ENCODE measurements around the gene AAMDC. TPM values are rescaled to one million over a fixed set of nuclear protein-coding genes. Genes with fewer than 3 reads are reported as not detected.

AAMDC gene
- total and polyA plus RNA-seq, 2 of the 13 experiments (the other 11 are each of a cell fraction or from before 2014, with no cell fraction given): 18.1 to 35.6 TPM

DNA sequence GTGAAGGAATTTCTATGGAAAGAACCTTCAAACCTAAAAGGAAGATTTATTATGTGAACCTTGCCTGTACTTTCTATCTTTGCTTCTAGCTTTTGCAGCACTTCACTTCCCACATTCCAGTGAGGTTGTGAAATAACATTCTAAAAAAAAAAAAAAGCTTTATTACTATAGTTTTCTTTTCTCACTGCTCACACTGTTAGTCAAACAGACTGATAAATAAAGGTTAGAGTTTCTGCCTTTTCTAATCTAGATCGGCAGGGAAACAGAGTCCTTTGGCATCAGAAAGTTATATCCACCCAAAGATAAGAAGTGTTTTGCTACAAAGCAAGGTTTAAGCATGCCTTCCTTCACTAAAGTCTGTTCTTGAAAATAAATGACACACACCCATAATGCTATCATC is 2.8 kb downstream of the AAMDC start:
- peak; percentile 12 for DNase-seq (ENCODE audit: low spot score)
- in situ Hi-C loops (cut with HindIII; ENCODE audit: extremely low pct_ligation_motif_present, low pct_unique_long_range_greater_than_20kb): no loop called here
- Histone ChIP-seq H2AFZ (ENCODE audit: low read length) (no peak overlapping the region), H3K79me2 (ENCODE audit: insufficient read depth, low read length) (peaks cover 16% of the 10 kb centered on the region), H3K27ac (ENCODE audit: extremely low read length, insufficient read depth, low read length) (no peak overlapping the region), H3K9me3 (ENCODE audit: low read length) (no peaks in the 10 kb centered on the region), H3K4me1 (ENCODE audit: insufficient read depth, low read length) (peaks cover 26% of the 10 kb centered on the region), H3K9ac (ENCODE audit: insufficient read depth, low read depth, low read length) (no peak overlapping the region), H3K36me3 (replicated peaks in 1 of 2; ENCODE audit: control insufficient read depth in 1 of 2, insufficient read depth in 2 of 2, low read length in 2 of 2) (no peaks in the 10 kb centered on the region), H3K4me2 (ENCODE audit: low read depth, low read length) (peak overlapping the region; percentile 26; the same call in 1 of the 2 replicates), H3K27me3 (ENCODE audit: control insufficient read depth in 1 of 2, insufficient read depth in 2 of 2, low read length in 2 of 2) (no peaks in the 10 kb centered on the region; a peak in 1 of 5 replicates), H4K20me1 (ENCODE audit: insufficient read depth, low read length) (peaks cover 5% of the 10 kb centered on the region), H3K4me3 (replicated peaks in 1 of 3; ENCODE audit: insufficient read depth in 1 of 3, low read depth in 2 of 3, low read length in 3 of 3) (no peak overlapping the region)
- TF ChIP-seq ZKSCAN1 (IDR thresholded peaks at IDR 0.05; ENCODE audit: low read length): no peak
- TF ChIP-seq CEBPG (CRISPR knock-in tag; IDR thresholded peaks at IDR 0.05): peak; percentile 51; the same call in 1 of the 2 replicates
- TF ChIP-seq, protein P1, sequence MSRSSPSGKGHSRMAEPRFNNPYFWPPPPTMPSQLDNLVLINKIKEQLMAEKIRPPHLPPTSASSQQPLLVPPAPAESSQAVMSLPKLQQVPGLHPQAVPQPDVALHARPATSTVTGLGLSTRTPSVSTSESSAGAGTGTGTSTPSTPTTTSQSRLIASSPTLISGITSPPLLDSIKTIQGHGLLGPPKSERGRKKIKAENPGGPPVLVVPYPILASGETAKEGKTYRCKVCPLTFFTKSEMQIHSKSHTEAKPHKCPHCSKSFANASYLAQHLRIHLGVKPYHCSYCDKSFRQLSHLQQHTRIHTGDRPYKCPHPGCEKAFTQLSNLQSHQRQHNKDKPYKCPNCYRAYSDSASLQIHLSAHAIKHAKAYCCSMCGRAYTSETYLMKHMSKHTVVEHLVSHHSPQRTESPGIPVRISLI (CRISPR knock-in tag; IDR thresholded peaks at IDR 0.05; ENCODE audit: borderline replicate concordance): 0 out of 2 replicates have a peak, but pooled peaks have one; percentile 11
- TF ChIP-seq, protein P2, sequence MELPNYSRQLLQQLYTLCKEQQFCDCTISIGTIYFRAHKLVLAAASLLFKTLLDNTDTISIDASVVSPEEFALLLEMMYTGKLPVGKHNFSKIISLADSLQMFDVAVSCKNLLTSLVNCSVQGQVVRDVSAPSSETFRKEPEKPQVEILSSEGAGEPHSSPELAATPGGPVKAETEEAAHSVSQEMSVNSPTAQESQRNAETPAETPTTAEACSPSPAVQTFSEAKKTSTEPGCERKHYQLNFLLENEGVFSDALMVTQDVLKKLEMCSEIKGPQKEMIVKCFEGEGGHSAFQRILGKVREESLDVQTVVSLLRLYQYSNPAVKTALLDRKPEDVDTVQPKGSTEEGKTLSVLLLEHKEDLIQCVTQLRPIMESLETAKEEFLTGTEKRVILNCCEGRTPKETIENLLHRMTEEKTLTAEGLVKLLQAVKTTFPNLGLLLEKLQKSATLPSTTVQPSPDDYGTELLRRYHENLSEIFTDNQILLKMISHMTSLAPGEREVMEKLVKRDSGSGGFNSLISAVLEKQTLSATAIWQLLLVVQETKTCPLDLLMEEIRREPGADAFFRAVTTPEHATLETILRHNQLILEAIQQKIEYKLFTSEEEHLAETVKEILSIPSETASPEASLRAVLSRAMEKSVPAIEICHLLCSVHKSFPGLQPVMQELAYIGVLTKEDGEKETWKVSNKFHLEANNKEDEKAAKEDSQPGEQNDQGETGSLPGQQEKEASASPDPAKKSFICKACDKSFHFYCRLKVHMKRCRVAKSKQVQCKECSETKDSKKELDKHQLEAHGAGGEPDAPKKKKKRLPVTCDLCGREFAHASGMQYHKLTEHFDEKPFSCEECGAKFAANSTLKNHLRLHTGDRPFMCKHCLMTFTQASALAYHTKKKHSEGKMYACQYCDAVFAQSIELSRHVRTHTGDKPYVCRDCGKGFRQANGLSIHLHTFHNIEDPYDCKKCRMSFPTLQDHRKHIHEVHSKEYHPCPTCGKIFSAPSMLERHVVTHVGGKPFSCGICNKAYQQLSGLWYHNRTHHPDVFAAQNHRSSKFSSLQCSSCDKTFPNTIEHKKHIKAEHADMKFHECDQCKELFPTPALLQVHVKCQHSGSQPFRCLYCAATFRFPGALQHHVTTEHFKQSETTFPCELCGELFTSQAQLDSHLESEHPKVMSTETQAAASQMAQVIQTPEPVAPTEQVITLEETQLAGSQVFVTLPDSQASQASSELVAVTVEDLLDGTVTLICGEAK (IDR thresholded peaks at IDR 0.05): peak; percentile 23; the same call in 1 of the 2 replicates
- TF ChIP-seq, protein P2 (CRISPR knock-in tag; IDR thresholded peaks at IDR 0.05): no peak
- 29% methylated on average over 1 of the region's 1 CpG for WGBS (ENCODE audit: low lambda C conversion rate)
- no TSS peak for BruUV-seq (replicated peaks)
- intact Hi-C loops (cut with micrococcal nuclease; ENCODE audit: unreplicated experiment): no loop called here
- no peak for FAIRE-seq
- ATAC-seq: no peak
- ChIA-PET POLR2A (interaction anchor here (1.0 kb wide), 1 partner anchor 171 kb away, joined by 3 read pairs; the partner anchor contains the start of gene INTS4), CTCF (ENCODE audit: low intra/inter-chr PET ratio, low total read pairs) (no interaction called here)
